ENCODE measurements around the gene KCTD5.

KCTD5 gene

GRCh38 chr16:2708290-2708639 lies 25.9 kb downstream of the KCTD5 start:
- H4K5ac ChIP-seq (ENCODE audit: low read length), result no peak overlapping the region
- H2BK120ac ChIP-seq (ENCODE audit: low read depth, low read length), result no peak overlapping the region
- no peak overlapping the region for H2AK5ac ChIP-seq (ENCODE audit: low read length)
- H3K56ac ChIP-seq (ENCODE audit: low read length), result no peak overlapping the region
- DNase-seq, result no peak
- no peak overlapping the region for H3K18ac ChIP-seq (ENCODE audit: low read length)
- no peaks in the 10 kb centered on the region for H3K79me2 ChIP-seq (ENCODE audit: control insufficient read depth, insufficient read depth, low read length)
- H3K4ac ChIP-seq (ENCODE audit: low read depth, low read length), result no peak overlapping the region
- no peak overlapping the region for H3K23ac ChIP-seq (ENCODE audit: low read length)
- no CpG with 5 or more reads among the region's 14 CpGs for WGBS (ENCODE audit: extremely low coverage, insufficient coverage, low lambda C conversion rate)
- H3K9ac ChIP-seq (ENCODE audit: low read length), result no peak overlapping the region
- no peak overlapping the region for H2BK5ac ChIP-seq (ENCODE audit: low read length)
- H3K27me3 ChIP-seq (ENCODE audit: insufficient read depth, low read length, poor library complexity), result no peaks in the 10 kb centered on the region
- H3K79me1 ChIP-seq (ENCODE audit: low read length), result no peaks in the 10 kb centered on the region
- H3K4me2 ChIP-seq (ENCODE audit: low read length), result no peak overlapping the region
- no peak overlapping the region for H3K27ac ChIP-seq (ENCODE audit: low read depth, low read length)
- no peak overlapping the region for H2BK15ac ChIP-seq (replicated peaks; ENCODE audit: low read depth)
- no peak overlapping the region for H4K8ac ChIP-seq (ENCODE audit: low read depth, low read length)
- H3K4me3 ChIP-seq (ENCODE audit: low read length), result no peak overlapping the region
- peaks cover 2% of the 10 kb centered on the region for H3K36me3 ChIP-seq (ENCODE audit: control insufficient read depth, insufficient read depth, low read length)
- H3K4me1 ChIP-seq (ENCODE audit: control insufficient read depth, low read depth, low read length), result no peaks in the 10 kb centered on the region

DNA sequence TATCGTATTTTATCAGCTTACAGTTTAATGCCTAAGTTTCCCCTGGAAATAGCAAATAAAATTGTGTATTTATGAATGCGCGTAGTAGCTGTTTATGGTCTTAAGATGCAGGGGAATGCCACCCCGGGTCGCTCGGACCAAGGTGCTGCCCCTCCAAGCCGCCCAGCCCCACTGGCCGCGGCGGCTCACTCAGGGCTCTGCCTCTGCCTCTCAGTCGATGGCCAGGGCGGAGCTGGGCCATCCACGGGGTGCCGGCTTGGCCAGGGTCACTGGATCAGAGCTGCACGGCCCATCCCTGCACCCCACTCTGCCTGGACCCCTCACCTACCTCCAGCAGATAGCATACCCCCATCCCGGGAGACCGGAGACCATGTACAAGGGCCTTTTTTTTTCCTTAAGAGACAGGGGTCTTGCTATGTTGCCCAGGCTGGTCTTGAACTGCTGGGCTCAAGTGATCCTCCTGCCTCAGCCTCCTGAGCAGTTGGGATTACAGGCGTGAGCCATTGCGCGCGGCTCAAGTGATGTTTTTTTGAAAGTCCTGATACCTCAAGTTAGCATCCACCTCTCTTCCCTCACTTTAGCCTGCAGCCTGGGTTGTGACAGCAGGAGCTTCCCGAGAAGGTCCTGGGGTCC lies 26.7 kb downstream of the KCTD5 start:
- H2AK5ac ChIP-seq (ENCODE audit: low read length), result no peak overlapping the region
- no peak overlapping the region for H3K18ac ChIP-seq (ENCODE audit: low read length)
- H3K4me2 ChIP-seq (ENCODE audit: low read length), result no peak overlapping the region
- H2BK120ac ChIP-seq (ENCODE audit: low read depth, low read length), result no peak overlapping the region
- no peak overlapping the region for H4K8ac ChIP-seq (ENCODE audit: low read depth, low read length)
- H3K27ac ChIP-seq (ENCODE audit: low read depth, low read length), result no peak overlapping the region
- H3K9ac ChIP-seq (ENCODE audit: low read length), result no peak overlapping the region
- H2BK15ac ChIP-seq (replicated peaks; ENCODE audit: low read depth), result no peak overlapping the region
- no peak overlapping the region for H3K4ac ChIP-seq (ENCODE audit: low read depth, low read length)
- H3K4me3 ChIP-seq (ENCODE audit: low read length), result no peak overlapping the region
- no peak overlapping the region for H3K56ac ChIP-seq (ENCODE audit: low read length)
- H3K23ac ChIP-seq (ENCODE audit: low read length), result no peak overlapping the region
- DNase-seq, result no peak
- peaks cover 2% of the 10 kb centered on the region for H3K36me3 ChIP-seq (ENCODE audit: control insufficient read depth, insufficient read depth, low read length)
- no peak overlapping the region for H4K5ac ChIP-seq (ENCODE audit: low read length)
- no peaks in the 10 kb centered on the region for H3K27me3 ChIP-seq (ENCODE audit: insufficient read depth, low read length, poor library complexity)
- H2BK5ac ChIP-seq (ENCODE audit: low read length), result no peak overlapping the region
- H3K79me2 ChIP-seq (ENCODE audit: control insufficient read depth, insufficient read depth, low read length), result no peaks in the 10 kb centered on the region
- no peaks in the 10 kb centered on the region for H3K79me1 ChIP-seq (ENCODE audit: low read length)
- no CpG with 5 or more reads among the region's 22 CpGs for WGBS (ENCODE audit: extremely low coverage, insufficient coverage, low lambda C conversion rate)
- H3K4me1 ChIP-seq (ENCODE audit: control insufficient read depth, low read depth, low read length), result no peaks in the 10 kb centered on the region

DNA sequence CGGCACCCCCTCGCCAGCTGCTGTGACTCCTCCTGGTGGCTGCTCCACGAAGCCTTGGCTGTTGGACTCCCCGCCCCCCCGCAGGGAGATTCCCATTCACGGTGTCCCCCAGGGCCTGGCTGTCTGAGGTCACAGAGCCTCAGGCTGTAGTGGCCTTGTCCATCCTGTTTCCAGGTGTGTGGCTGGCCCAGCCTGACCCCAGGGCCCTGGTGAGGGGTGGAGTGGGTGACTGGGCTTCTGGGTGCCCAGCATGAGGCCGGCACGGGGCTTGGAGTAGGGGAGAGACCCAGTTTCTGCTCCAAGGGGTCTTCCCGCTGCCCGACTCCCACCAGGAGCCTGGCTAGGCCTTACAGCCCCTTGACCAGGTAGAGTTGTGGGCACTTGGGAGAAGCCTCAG lies 27.3 kb downstream of the KCTD5 start:
- H3K4me2 ChIP-seq (ENCODE audit: low read length), result no peak overlapping the region
- H3K36me3 ChIP-seq (ENCODE audit: control insufficient read depth, insufficient read depth, low read length), result peaks cover 2% of the 10 kb centered on the region
- no peaks in the 10 kb centered on the region for H3K27me3 ChIP-seq (ENCODE audit: insufficient read depth, low read length, poor library complexity)
- no peak overlapping the region for H3K18ac ChIP-seq (ENCODE audit: low read length)
- H2BK15ac ChIP-seq (replicated peaks; ENCODE audit: low read depth), result no peak overlapping the region
- no peak overlapping the region for H3K27ac ChIP-seq (ENCODE audit: low read depth, low read length)
- no peak overlapping the region for H4K5ac ChIP-seq (ENCODE audit: low read length)
- no peak overlapping the region for H2BK120ac ChIP-seq (ENCODE audit: low read depth, low read length)
- no peak overlapping the region for H3K4ac ChIP-seq (ENCODE audit: low read depth, low read length)
- WGBS (ENCODE audit: extremely low coverage, insufficient coverage, low lambda C conversion rate), result no CpG with 5 or more reads among the region's 10 CpGs
- H3K23ac ChIP-seq (ENCODE audit: low read length), result no peak overlapping the region
- no peaks in the 10 kb centered on the region for H3K79me1 ChIP-seq (ENCODE audit: low read length)
- no peak overlapping the region for H3K56ac ChIP-seq (ENCODE audit: low read length)
- H3K79me2 ChIP-seq (ENCODE audit: control insufficient read depth, insufficient read depth, low read length), result no peaks in the 10 kb centered on the region
- no peaks in the 10 kb centered on the region for H3K4me1 ChIP-seq (ENCODE audit: control insufficient read depth, low read depth, low read length)
- no peak overlapping the region for H3K4me3 ChIP-seq (ENCODE audit: low read length)
- H2BK5ac ChIP-seq (ENCODE audit: low read length), result no peak overlapping the region
- H3K9ac ChIP-seq (ENCODE audit: low read length), result no peak overlapping the region
- no peak overlapping the region for H4K8ac ChIP-seq (ENCODE audit: low read depth, low read length)
- no peak for DNase-seq
- no peak overlapping the region for H2AK5ac ChIP-seq (ENCODE audit: low read length)

DNA sequence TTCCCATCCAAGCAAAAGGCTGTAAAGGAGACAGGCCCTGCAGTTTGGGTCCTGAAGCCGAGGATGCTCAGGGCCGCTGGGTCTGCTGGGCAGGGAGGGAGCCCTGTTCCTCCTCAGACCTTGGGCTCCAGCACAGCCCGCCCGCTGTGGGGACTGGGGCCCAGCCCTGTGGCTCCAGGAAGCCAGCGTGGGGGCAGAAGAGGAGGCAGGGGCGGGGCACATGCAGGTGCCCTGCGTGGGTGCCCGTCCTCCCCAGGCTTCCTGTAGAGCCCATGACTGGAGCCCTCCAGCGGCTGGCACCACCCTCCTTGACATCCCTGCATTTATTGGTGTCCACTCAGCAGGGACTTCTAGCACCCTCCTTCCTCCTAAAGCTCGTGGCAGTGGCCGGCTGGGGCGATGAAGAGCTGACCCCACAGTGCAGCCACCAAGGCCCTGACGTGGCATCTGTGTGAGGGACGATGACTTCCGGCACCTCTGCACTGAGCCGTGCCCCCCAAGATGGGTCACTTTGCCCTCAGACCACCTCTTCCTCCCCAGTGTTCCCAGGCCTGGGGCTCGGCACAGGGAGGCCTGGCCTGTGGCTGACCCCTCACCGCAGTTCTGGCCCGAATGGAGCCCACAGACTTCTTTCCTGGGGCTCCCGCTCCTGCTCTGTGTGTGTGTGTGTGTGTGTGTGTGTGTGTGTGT lies 27.8 kb downstream of the KCTD5 start:
- no peak overlapping the region for H2BK5ac ChIP-seq (ENCODE audit: low read length)
- H3K4me2 ChIP-seq (ENCODE audit: low read length), result no peak overlapping the region
- WGBS (ENCODE audit: extremely low coverage, insufficient coverage, low lambda C conversion rate), result no CpG with 5 or more reads among the region's 20 CpGs

GRCh38 chr16:2710711-2711231 lies 28.4 kb downstream of the KCTD5 start:
- no peak overlapping the region for H4K5ac ChIP-seq (ENCODE audit: low read length)
- H3K4me2 ChIP-seq (ENCODE audit: low read length), result no peak overlapping the region
- no CpG with 5 or more reads among the region's 11 CpGs for WGBS (ENCODE audit: extremely low coverage, insufficient coverage, low lambda C conversion rate)
- no peaks in the 10 kb centered on the region for H3K27me3 ChIP-seq (ENCODE audit: insufficient read depth, low read length, poor library complexity)
- no peak overlapping the region for H2BK120ac ChIP-seq (ENCODE audit: low read depth, low read length)
- no peak overlapping the region for H3K56ac ChIP-seq (ENCODE audit: low read length)
- H2BK15ac ChIP-seq (replicated peaks; ENCODE audit: low read depth), result no peak overlapping the region
- H3K36me3 ChIP-seq (ENCODE audit: control insufficient read depth, insufficient read depth, low read length), result peaks cover 2% of the 10 kb centered on the region
- DNase-seq, result no peak
- H4K8ac ChIP-seq (ENCODE audit: low read depth, low read length), result no peak overlapping the region
- H3K4ac ChIP-seq (ENCODE audit: low read depth, low read length), result no peak overlapping the region
- H3K79me2 ChIP-seq (ENCODE audit: control insufficient read depth, insufficient read depth, low read length), result no peaks in the 10 kb centered on the region
- H3K23ac ChIP-seq (ENCODE audit: low read length), result no peak overlapping the region
- no peak overlapping the region for H3K4me3 ChIP-seq (ENCODE audit: low read length)
- H3K9ac ChIP-seq (ENCODE audit: low read length), result no peak overlapping the region
- no peaks in the 10 kb centered on the region for H3K4me1 ChIP-seq (ENCODE audit: control insufficient read depth, low read depth, low read length)
- H3K27ac ChIP-seq (ENCODE audit: low read depth, low read length), result no peak overlapping the region
- no peak overlapping the region for H2AK5ac ChIP-seq (ENCODE audit: low read length)
- H2BK5ac ChIP-seq (ENCODE audit: low read length), result no peak overlapping the region
- H3K79me1 ChIP-seq (ENCODE audit: low read length), result no peaks in the 10 kb centered on the region
- no peak overlapping the region for H3K18ac ChIP-seq (ENCODE audit: low read length)

More for the DNA sequence above, 27.8 kb downstream of the KCTD5 start:
- Histone ChIP-seq H3K27me3 (ENCODE audit: insufficient read depth, low read length, poor library complexity) (no peaks in the 10 kb centered on the region), H3K79me2 (ENCODE audit: control insufficient read depth, insufficient read depth, low read length) (no peaks in the 10 kb centered on the region), H3K79me1 (ENCODE audit: low read length) (no peaks in the 10 kb centered on the region), H2BK15ac (replicated peaks; ENCODE audit: low read depth) (no peak overlapping the region), H3K9ac (ENCODE audit: low read length) (no peak overlapping the region), H3K4ac (ENCODE audit: low read depth, low read length) (no peak overlapping the region), H3K4me1 (ENCODE audit: control insufficient read depth, low read depth, low read length) (no peaks in the 10 kb centered on the region), H3K18ac (ENCODE audit: low read length) (no peak overlapping the region), H4K8ac (ENCODE audit: low read depth, low read length) (no peak overlapping the region), H3K56ac (ENCODE audit: low read length) (no peak overlapping the region), H3K27ac (ENCODE audit: low read depth, low read length) (no peak overlapping the region), H2AK5ac (ENCODE audit: low read length) (no peak overlapping the region), H3K4me3 (ENCODE audit: low read length) (no peak overlapping the region), H4K5ac (ENCODE audit: low read length) (no peak overlapping the region), H3K36me3 (ENCODE audit: control insufficient read depth, insufficient read depth, low read length) (peaks cover 2% of the 10 kb centered on the region), H2BK120ac (ENCODE audit: low read depth, low read length) (no peak overlapping the region), H3K23ac (ENCODE audit: low read length) (no peak overlapping the region)
- no peak for DNase-seq
